ENCODE results near the gene PDGFC. TPM values are rescaled to one million over a fixed set of nuclear protein-coding genes. Genes with fewer than 3 reads are reported as not detected.

The PDGFC gene
- total and polyA plus RNA-seq, 2 of the 8 experiments (the other 6 are each of a cell fraction or from before 2014, with no cell fraction given) = 0.65 to 2.7 TPM

- Histone ChIP-seq H3K27ac (ENCODE audit: low read depth, low read length) (no peak overlapping the region), H3K4ac (replicated peaks; ENCODE audit: insufficient read length, low read depth, low read length) (no peak overlapping the region), H3K18ac (ENCODE audit: extremely low read depth, low read length) (no peak overlapping the region), H3K4me3 (ENCODE audit: extremely low read depth in 1 of 4, insufficient read depth in 2 of 4, low read depth in 3 of 4, low read length in 4 of 4) (no peak overlapping the region), H2AK5ac (ENCODE audit: low read depth, low read length) (no peak overlapping the region), H4K91ac (replicated peaks; ENCODE audit: insufficient read length, low read length) (no peak overlapping the region), H3K9me3 (ENCODE audit: insufficient read depth in 2 of 2, low read depth in 1 of 2, low read length in 1 of 2) (no peaks in the 10 kb centered on the region), H3K56ac (replicated peaks; ENCODE audit: insufficient read length, low read depth, low read length) (no peak overlapping the region), H3K23me2 (ENCODE audit: low read depth, low read length) (no peaks in the 10 kb centered on the region), H3K14ac (ENCODE audit: insufficient read length) (no peak overlapping the region), H3K4me2 (ENCODE audit: insufficient read depth in 1 of 2, low read depth in 2 of 2, low read length in 2 of 2) (no peak overlapping the region), H2BK20ac (ENCODE audit: low read length) (no peak overlapping the region), H2AFZ (ENCODE audit: low read length) (no peak overlapping the region), H3K79me1 (ENCODE audit: low read depth, low read length) (no peaks in the 10 kb centered on the region), H3K9ac (replicated peaks in 1 of 4; ENCODE audit: extremely low read depth in 1 of 4, low read depth in 3 of 4, low read length in 3 of 4) (no peak overlapping the region), H3K36me3 (ENCODE audit: control insufficient read depth in 2 of 4, insufficient read depth in 4 of 4, low read length in 3 of 4) (no peaks in the 10 kb centered on the region), H2BK15ac (ENCODE audit: low read length) (no peak overlapping the region), H4K8ac (ENCODE audit: extremely low read depth, insufficient read depth, low read length) (no peak overlapping the region), H4K20me1 (replicated peaks in 1 of 2; ENCODE audit: control insufficient read depth in 1 of 2, insufficient read depth in 2 of 2, low read length in 2 of 2) (no peaks in the 10 kb centered on the region), H2BK5ac (ENCODE audit: low read depth, low read length) (no peak overlapping the region), H3K79me2 (ENCODE audit: control insufficient read depth in 1 of 2, insufficient read depth in 2 of 2, low read length in 2 of 2) (no peaks in the 10 kb centered on the region), H2BK120ac (replicated peaks; ENCODE audit: low read depth, low read length) (no peak overlapping the region), H3K23ac (ENCODE audit: insufficient read length) (no peak overlapping the region), H3K27me3 (replicated peaks in 1 of 4; ENCODE audit: control insufficient read depth in 3 of 4, extremely low read depth in 1 of 4, insufficient read depth in 3 of 4, low read length in 3 of 4) (no peaks in the 10 kb centered on the region), H2BK12ac (ENCODE audit: low read depth, low read length) (no peak overlapping the region), H4K5ac (ENCODE audit: insufficient read length, low read depth, low read length) (no peak overlapping the region), H3K4me1 (replicated peaks in 1 of 4; ENCODE audit: control insufficient read depth in 3 of 4, insufficient read depth in 4 of 4, low read length in 3 of 4) (no peaks in the 10 kb centered on the region)
- no peak for FAIRE-seq
- ChIA-PET CTCF (ENCODE audit: partially characterized antibody) (no interaction called here), POLR2A (ENCODE audit: partially characterized antibody) (no interaction called here)
- DNase-seq (ENCODE audit: low read depth in 1 of 2, low spot score in 2 of 2) = no peak
- 91% methylated on average over 2 of the region's 2 CpGs; no CpG with 5 or more reads in 1 of the 2 experiments for WGBS, 2 experiments (ENCODE audit: extremely low coverage in 1 of 2, insufficient coverage in 1 of 2, insufficient read length in 1 of 2, insufficient replicate concordance in 2 of 2, low coverage in 1 of 2, low lambda C conversion rate in 2 of 2, missing lambda C conversion rate in 1 of 2)
- TF ChIP-seq SP2 (IDR thresholded peaks at IDR 0.05; ENCODE audit: low read length) = no peak
- no peak for TF ChIP-seq TAF7 (optimal IDR thresholded peaks at IDR 0.05; ENCODE audit: borderline replicate concordance, low read depth, low read length)
- TF ChIP-seq NANOG (IDR thresholded peaks at IDR 0.05; ENCODE audit: insufficient read depth, low read depth, low read length, poor library complexity, severe bottlenecking) = no peak
- TF ChIP-seq TBP (IDR thresholded peaks at IDR 0.05; ENCODE audit: low read depth, low read length) = no peak
- TF ChIP-seq JUND (IDR thresholded peaks at IDR 0.05; ENCODE audit: low read length) = no peak
- no peak for TF ChIP-seq SRF (IDR thresholded peaks at IDR 0.05; ENCODE audit: low read depth, low read length)
Measured at GRCh38 chr4:156865451-156865850, 106.1 kb downstream of the PDGFC start.
